Measurements from ENCODE around the gene GRB14. TPM values are rescaled to one million over a fixed set of nuclear protein-coding genes. Genes with fewer than 3 reads are reported as not detected.
A peak's percentile ranks its signal among the peaks of the same experiment; 100 is the strongest.

The GRB14 gene
- total RNA-seq, 1 donor from 2014 or later, result 1.2 TPM

DNA sequence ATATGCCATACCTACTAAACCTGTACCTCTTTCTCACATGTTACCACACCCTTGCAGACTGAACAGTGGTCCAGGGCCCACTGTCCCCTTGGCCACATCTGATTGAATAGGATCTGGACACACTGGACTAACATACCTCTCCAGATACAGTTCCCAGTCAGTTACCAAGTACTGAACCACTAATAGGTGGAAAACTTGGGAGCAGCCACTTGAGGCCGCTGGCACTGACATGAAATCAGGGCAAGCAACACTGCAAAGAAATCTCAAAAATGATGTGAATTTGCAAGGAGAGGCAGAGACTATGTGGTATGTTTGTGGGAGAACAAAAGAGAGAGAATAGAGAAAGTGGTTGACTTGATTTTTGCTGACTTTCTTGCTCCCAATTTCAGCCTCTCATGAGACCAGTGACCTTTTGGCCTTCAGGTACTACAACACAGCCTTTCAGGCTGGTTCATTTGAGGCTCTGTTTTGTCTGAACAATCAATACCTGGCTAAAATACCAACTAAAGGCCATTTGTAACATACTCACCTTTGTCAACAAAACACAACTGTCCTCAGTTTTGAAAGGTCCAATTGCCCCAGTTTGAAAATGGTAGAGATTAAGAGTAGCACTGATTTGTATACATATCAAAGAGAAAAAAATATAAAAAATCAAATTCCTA is 7.8 kb downstream of the GRB14 start:
- DNase-seq (ENCODE audit: low read depth in 2 of 2), result no peak

DNA sequence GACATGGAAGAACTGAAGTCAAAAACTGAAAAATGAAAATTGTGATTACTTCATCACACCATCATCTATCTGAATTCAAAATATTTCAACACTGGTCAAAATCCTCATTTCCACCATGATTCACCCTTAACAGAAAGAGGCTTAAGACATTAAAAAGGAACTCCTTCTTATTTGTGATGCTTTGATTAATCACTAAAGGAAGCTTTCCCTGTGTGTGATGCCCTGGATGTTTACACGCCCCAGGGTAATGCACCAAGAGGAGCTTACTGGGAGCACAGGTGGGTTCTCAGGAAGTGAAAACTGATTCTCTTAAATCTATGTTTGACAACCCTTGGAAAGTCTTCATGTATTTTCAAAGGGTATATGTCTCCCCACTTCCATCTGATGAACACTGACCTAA is 11.5 kb downstream of the GRB14 start:
- no peak for DNase-seq (ENCODE audit: low read depth in 2 of 2)

DNA sequence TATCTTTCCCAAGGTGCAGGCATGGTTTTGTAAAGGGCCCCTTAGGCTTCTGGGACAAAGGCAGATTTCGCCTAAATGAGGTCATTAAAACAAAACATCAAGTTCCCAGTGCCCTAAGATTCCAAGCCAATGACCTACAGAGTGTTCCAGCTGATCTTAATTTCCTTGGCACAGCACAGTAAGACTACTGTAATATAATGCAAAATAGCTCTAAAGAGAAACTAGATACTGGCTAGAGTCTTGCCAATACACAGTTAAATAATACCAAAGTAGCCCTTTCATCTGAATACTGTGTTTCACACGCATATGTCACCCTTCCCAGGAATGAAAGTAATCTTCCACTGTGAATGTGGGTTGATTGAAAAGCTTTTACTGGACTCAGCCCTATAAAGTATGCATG is 14.7 kb downstream of the GRB14 start:
- peak in 1 of 2 donors; percentile 17 for DNase-seq (ENCODE audit: low read depth in 2 of 2)

DNA sequence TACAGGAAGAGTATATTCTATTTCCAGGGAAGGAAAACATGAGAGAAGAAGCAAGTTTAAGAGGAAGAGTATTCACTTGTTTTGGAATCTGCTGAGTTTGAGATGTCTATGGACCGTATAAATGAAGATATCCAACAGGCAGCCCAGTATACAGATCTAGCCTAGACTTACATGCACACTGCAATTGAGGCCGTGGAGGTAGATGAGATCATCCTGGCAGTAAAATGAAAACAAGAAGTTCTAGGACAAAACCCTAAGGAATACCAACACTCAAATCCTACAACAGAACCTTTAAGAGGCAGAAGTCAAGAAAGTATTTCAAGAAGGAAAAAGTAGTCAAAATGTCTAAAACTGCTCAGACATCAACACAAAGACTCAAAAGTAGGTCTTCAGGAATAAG is 16.0 kb downstream of the GRB14 start:
- no peak for DNase-seq (ENCODE audit: low read depth in 2 of 2)

DNA sequence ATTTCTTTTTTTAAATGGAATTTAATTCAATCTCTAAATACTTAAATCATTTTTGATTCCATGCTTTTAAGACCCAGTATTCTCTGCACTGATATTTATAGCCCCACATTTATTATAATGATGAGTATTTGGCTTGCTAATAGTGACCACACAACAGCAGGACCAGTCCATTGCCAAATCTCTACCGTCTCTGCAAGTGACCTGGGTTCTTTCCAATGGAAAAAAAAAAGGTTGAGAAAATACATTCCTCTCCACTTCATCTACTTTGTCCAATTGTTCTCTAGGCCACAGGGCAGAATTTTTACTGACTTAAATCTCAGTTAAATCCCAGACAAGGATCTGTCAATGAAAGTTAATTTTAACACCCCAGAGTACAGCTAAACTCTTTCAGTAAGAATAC is 20.5 kb downstream of the GRB14 start:
- DNase-seq (ENCODE audit: low read depth in 2 of 2), result peak in 1 of 2 donors; percentile 45

DNA sequence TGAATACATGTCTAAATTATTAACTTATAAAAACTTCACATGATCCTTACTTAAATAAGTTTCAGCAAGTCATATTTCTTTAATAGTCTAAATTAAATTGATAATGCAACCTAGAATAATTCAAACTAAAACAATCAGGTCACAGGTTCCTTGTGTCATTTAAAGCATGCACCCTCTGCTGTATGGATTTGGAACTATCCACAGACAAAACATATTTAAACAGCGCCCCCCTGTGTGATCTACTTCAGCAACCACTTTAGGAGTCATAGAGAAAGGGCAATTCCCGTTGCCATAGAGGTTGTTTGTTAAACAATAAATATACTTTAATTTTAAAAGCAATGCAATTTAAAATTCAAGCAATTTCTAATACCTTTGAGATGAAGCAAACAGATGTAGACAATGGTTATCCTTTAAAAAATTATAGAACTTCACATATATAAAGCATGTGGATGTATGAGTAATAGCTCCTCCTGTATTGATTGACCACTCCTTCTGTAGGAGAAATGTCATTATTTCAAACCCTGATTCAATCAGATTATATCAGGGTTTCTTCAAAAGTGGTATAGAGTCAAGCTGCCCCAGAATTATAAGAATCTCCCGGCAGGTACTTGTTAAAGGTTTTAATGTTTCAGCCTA is 21.2 kb downstream of the GRB14 start:
- peak; percentile 85 to 93 for DNase-seq (ENCODE audit: low read depth in 2 of 2)

DNA sequence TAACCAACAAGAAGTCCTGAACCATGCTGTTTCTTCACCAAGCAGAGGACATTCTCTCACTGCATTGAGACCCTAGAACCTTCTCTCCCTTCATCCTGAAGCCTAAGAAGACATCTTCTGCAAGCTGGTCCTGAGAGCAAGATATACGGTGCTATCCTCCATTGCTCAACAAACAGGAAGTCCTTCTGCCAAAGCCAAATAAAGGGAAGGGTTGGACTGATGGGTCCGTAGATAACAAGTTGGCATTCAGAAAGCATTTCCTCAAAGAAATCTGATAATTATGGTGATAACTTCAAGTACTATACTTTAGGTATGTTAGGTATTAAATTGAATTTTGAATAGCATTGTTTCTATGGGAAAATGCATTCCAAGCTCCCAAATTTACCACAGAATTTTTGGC is 23.3 kb downstream of the GRB14 start:
- no peak for DNase-seq (ENCODE audit: low read depth in 2 of 2)

DNA sequence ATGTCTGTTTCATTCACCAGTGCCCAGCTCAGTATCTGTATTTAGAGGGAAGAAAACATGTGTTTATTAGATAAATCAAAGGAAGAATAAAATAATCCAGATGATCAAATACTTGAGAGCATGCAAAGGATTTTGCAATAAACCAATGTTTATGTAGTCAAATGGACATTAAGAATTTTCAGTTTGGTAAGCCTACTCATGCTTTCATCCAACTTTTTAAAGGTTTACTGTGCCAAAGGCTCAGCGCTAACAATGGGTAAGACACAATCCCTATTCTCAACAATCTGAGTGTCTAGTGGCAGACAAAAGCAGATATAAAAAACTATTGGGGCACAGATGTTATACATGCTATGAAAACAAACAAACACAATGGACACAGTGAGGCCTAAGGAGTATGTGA is 26.3 kb downstream of the GRB14 start:
- no peak for DNase-seq (ENCODE audit: low read depth in 2 of 2)

DNA sequence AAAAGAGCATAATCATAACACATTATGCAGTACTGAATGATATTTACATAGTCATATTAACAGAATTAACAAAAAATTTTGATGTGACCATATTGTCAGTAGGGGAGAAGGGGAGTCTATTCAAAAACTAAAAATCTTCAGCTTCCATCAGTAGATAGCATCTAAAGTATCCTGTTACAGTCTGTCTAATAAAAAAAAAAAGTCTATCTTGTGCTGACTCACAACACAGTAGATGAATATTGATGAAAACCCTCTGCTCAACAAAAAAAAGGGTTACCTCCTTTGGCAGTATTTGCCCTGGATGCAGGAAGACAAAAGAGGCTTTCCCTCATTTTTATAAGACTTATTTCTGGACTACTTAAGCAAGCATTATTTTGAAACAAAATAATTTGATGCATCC is 27.3 kb downstream of the GRB14 start:
- no peak for DNase-seq (ENCODE audit: low read depth in 2 of 2)

DNA sequence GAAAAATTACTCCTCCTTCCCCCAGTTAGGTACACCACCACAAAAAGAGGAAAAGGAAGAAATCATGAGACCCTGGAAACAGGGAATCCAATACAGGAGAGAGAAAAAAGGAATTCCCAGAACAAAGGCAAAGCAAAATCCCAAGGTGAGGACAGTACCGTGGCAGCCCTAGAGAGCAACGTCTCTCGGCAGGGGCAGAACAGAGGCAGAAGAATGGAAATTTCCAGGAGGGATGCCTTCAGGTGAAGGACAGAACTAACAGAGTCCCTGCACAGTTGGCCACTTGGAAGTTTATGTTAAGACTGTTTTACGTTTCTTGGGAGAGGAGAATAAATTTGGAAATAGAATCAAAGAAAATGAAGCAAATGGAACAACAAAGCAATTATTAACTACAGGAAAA is 27.7 kb downstream of the GRB14 start:
- DNase-seq (ENCODE audit: low read depth in 2 of 2), result no peak

DNA sequence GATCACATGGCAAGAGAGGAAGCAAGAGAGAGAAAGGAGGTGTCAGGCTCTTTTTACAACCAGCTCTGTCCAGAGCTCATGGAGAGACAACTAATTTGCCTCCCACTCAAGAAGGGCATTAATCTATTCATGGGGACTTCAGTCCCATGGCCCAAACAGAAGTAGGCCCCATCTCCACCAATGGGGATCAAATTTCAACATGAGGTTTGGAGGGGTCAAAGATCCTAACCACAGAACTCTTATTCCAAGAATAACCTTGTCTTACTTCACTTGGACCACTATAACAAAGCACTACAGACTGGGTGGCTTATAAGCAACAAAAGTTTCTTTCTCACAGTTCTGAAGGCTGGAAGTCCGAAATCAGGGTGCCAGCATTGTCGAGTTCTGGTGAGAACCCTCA is 31.8 kb downstream of the GRB14 start:
- DNase-seq (ENCODE audit: low read depth in 2 of 2), result no peak

DNA sequence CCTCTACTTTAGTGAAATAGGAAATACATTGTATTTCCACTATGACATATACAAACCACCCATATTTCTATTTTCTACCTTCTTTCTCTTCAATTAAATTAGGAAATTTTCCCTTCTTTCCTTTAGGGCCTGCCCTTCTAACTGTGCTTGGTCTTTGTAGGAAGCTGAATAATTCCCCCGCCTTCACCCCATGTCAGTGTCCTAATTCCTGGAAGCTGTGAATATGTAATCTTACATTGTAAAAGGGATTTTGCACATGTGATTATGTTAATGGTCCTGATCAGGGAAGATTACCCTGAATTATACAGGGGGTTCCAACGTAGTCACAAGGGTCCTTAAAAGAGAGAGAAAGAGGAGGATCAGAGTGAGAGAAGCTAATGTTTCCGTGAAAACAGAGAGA is 40.2 kb downstream of the GRB14 start:
- no peak for DNase-seq (ENCODE audit: low read depth in 2 of 2)

DNA sequence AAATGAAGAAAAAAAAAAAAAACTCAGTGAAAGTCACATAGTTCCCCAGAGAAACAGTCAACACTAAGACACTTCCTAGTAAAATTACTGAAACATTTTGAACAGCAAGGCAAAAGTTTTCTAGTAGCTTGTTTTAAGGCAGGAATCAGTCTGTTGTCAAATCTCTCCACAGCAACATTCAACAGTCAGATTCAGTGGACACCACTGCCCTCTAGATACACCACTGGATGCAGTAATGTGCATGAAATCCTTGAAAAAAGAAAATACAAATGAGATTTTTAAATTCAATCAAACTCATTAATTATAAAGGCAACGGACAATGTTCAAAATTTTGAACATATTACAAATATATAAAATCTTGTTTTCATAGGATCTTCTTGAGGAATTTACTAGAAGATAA is 46.4 kb downstream of the GRB14 start:
- DNase-seq (ENCODE audit: low read depth in 2 of 2), result peak in 1 of 2 donors; percentile 51

DNA sequence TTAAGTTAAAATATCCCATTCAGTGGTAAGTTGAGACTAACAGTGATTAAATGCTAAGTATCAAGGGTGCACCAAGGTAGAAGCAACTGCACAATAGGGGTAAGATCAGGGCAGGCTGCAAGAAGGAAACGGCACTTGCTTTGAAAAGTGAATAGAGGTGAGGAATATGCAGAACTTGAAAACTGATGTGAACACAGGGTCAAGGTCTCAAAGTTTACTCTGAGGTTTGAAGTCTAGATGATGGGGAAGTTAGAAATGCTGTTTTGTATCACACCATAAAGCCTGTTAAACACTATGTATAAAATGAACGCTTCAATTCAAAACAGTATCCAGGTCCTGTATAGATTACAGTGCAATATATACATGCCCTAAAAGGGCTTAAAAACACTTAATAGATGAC is 50.8 kb downstream of the GRB14 start:
- no peak for DNase-seq (ENCODE audit: low read depth in 2 of 2)

DNA sequence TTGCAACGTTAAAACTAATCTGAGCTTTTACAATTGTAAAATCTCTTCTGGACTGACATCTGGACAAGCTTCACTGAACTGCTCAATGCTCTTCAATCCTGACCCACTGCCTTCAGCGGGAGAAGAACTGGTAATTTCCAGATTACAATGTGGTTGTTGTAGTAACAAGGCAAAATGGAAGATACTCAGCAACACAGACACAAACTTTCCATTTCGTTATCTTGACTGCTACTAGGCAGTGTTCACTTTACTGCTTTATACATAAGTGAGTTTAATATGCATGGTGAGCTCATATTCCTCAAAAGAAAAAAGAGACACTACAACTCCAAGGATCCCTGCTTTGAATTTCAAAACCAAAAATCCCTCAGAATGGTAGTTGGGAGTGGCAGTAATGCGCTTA is 51.9 kb downstream of the GRB14 start:
- no peak for DNase-seq (ENCODE audit: low read depth in 2 of 2)

DNA sequence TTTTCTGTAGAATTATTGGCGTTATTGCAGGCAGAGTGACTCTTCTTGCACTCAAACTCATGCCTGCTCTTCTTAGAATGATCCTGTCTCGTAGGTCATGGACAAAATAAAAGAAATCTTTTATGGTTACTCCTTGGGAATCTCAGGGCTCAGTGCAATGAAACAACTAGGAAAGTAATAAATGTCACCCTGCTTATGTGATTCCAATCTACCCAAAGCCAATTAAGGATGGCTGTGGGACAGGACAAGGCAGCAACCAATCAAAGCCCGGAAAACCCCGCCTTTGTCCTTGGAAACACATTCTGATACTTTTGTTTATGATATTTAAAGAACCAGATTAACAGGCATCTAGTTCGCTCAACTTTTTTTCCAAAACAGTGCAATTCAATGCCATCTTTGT is 53.0 kb downstream of the GRB14 start:
- DNase-seq (ENCODE audit: low read depth in 2 of 2), result no peak

DNA sequence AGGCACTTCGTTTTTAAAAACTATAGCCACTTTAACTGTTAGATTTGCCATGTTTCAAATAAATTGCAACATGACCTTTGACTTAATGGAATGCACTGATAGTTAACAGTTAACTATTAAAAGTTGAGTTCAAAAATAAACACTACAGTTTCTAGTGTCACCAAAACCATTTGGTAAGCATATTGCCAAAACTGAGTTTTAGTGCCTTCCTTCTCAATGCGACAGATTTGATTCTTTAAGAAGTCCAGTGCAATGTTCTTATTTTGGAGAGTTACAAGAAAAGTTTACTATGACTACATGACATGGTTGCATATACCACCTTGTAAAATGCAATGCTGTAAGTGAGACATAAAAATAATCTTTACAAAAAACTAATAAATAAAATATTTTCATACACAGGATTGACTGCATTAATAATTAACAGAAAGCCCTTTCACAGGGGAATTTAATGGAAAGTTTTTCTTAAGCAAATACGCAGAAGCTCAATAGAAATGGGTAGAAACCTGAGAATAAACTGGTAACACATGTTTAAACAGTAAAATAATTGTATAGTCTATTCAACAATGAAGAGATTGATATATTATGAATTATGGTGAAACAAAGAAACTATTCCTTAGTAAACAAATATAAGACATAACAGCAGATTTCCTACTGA is 53.8 kb downstream of the GRB14 start:
- DNase-seq (ENCODE audit: low read depth in 2 of 2), result no peak

DNA sequence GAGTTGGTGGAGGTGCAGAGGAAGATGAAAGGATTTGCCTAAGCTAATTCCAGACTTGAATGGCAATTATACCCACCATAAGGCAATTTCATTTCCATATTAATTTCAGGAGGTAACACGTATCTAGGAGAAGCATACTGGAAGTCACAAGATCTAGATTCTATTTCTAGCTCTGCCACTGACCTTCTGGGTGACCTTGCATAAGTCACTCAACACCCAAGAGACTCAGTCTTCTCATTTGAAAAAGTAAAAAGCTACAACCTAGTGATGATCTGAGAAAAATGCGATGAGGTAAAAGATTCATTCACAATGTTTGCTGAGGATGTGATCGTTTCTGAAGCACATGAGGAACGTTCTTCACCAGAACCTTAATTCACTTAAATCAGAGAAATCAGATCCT is 55.9 kb downstream of the GRB14 start:
- peak in 1 of 2 donors; percentile 19 for DNase-seq (ENCODE audit: low read depth in 2 of 2)

DNA sequence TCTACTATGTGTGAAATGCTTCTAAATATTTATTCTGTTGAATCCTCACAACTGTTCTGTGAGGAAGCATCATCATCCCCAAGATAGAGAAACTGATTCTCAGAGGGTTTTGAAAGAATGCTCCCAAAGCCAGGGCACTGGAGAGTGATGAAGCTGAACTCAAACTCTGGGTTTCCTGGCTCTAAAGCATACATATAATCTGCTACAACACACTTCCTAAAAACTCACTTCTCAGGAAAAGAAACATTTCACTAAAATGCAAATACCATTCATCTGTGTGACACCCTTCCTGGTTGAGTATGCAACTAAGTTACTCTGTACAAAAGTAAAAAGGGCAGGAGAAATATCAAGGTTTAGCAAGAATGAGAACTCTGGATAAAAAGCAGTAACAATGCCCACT is 58.6 kb downstream of the GRB14 start:
- DNase-seq (ENCODE audit: low read depth in 2 of 2), result peak; percentile 47 to 78

DNA sequence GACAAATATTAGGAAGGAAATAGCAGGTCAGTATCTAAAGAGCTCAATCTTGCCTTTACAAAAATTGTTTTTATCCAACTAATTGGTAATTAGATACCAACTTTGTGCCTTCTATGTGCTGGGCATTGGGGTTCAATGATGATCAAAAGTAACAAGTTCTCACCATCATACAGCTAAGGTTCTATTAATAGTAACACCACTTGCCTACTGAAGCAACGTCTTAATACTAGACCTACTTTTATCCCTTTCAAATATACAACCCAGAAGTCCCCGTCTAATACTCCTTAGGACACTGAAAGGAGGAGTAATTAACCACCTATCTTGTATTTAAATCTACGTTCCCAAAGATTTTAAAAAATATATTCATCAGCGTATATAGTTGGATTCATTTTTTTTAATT is 59.3 kb downstream of the GRB14 start:
- DNase-seq (ENCODE audit: low read depth in 2 of 2), result no peak

DNA sequence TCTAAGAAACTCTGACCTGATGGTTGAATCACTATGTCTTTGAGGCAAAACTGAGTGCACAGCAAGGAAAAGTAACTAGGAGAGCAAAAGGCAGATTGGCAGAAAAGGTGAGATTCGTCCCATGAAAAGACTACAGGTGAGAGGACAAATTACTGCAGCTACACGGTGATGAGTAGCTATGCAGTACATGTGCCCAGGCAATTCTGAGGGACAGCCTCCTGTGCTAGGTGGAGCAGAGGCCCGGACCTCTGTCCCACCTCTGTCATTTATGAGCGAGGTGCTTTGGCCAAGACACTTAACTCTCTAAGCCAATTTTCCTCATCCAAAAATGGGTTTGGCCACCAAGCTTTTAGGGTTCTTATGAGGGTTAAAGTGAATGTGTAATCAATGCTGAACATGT is 59.9 kb downstream of the GRB14 start:
- no peak for DNase-seq (ENCODE audit: low read depth in 2 of 2)

DNA sequence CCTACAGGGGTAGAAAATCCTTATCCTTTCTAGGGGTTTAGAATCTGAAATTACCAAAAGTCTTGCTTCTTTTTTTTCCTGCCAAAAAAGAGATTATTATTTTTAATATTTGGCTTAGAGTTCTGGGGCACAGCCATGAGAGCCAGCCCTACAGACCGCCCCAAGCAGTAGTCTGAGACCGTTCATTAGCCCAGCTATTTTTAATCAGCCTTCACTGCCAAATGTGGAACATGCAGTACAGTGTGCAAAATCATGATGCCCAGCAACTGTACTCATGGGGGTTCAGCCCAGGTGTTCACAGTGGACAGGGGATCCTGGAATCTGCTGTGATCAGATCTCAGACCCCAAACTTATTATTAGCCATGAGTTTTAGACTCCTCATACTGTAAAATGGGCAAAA is 60.4 kb downstream of the GRB14 start:
- no peak for DNase-seq (ENCODE audit: low read depth in 2 of 2)

DNA sequence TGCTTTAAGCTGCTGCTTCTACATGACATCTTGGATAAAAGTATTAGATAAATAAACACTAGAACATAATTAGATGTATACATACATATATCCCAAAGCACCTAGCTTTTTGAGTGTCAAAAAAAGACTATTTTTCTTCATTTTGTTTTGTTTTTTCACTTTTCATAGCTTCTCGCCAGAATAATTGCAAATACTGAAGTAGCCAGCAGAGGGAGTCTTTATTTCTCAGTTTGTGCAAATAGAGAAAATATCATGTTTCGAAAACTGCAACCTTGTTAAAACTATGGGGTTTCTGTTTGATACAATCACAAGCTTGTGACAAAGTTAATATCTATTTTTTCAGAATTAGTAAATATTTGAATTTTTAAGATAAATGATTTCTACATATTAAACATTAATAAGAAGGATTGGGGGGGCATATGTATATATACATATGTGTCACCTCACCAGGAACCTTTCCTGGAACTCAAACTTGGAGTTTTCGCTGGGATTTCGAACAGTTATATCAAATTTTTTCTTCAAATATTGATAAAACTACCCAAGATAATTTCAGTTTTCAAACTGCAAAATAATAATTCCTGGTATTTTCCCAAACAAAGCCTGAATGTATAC is 61.0 kb downstream of the GRB14 start:
- DNase-seq (ENCODE audit: low read depth in 2 of 2), result peak; percentile 17 to 66

Data from lung microvascular endothelial cell (primary cell).